Measurements from ENCODE around the gene DLX2.

DNA sequence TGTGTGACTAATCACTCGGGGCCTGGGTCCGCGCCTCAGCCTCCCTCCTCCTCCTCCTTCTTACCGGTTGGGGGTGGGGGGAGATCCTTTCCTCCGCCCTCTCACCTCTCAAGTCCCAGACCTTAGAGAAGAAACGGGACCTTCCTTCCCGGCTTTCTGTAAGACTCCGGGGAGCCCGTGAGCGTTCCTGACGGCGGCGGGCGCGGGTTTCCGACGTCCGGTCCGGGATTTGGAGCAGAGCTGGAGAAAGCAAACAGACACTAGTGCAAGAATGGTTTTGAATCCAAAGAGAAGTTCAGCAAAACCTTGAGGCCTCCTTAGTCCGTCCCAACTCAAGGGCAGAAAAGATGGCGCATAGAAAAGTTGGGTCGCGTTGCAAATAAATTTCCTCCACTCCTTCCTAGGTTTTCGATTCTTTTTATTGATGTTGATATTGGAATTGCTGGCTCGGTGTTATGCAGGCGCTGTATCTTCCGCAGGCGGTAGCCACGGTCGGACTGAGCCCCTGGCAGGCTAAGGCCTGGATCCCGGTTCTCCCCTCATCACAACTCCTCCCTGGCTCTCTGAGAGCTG is 15.4 kb downstream of the DLX2 start:
- TF ChIP-seq CTCF (IDR thresholded peaks at IDR 0.05; ENCODE audit: poor library complexity) (no peak), EZH2 (IDR thresholded peaks at IDR 0.05; ENCODE audit: borderline replicate concordance) (peak; percentile 74)
